Measurements from ENCODE around the gene NELFB.

NELFB gene

DNA sequence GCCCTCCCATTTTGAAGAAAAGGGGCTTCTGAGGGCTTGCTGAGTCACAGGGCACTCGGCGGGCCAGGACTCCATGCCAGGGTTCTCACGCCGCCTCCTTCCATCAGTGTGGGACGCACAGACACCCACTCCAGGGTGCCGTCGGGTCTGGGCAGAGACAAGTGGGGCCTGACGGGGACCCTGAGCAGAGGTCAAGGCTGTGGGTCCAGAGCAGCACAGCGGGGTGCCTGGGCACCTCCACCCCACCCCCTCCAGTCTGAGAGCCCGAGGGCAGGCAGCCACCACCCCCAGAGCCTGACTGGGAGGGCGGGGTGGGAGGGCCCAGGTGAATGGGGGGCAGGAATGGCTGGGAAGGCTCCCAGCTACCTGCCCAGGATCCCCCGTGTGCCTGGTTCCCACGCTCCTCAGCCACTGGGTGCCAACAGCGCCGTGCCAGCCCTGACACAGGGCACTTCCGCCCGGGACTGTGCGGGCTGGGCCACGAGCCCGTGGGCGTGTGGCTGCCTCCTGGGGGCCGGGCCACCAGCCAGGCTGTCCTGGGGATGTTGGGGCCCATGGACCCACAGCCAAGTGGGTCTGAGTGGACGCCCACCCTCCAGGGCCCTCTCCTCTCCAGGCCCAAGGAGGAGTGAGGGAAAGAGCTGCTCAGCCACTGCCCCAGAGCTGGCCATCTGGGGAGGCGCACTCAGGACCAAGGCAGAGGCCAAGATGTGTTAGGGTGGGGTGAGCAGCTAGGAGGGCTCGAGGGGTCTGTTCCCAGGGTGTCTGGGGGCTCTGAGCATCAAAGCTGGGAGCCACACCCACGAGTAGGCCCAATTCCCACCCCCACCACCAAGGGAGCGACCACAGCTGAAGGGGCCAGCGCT is 57.1 kb downstream of the NELFB start:
- in situ Hi-C loops (cut with HindIII; ENCODE audit: low sequenced_read_pairs), result no loop called here

DNA sequence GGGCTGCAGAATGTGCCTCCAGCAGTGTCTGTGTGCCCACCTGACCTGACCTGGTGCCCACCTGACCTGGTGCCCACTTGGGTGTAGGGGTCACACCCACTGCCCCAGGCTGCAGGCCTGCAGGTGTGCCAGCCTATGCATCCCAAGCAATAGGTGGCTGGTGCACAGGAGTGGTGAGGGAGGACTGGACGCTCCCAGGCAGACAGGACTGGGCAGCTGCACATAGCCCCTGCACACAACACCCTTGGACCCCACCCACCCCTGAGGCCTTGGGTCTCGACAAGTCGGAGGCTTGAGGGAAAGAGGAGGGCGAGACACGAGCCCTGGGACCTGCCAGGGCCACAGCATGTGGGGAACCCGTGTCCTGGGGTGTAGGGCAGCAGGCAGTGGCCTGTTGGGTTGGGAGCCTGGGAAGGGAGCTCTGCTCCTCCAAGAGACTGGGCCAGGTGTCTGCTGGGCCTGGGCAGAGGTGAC is 57.8 kb downstream of the NELFB start:
- in situ Hi-C loops (cut with HindIII; ENCODE audit: low sequenced_read_pairs), result no loop called here

DNA sequence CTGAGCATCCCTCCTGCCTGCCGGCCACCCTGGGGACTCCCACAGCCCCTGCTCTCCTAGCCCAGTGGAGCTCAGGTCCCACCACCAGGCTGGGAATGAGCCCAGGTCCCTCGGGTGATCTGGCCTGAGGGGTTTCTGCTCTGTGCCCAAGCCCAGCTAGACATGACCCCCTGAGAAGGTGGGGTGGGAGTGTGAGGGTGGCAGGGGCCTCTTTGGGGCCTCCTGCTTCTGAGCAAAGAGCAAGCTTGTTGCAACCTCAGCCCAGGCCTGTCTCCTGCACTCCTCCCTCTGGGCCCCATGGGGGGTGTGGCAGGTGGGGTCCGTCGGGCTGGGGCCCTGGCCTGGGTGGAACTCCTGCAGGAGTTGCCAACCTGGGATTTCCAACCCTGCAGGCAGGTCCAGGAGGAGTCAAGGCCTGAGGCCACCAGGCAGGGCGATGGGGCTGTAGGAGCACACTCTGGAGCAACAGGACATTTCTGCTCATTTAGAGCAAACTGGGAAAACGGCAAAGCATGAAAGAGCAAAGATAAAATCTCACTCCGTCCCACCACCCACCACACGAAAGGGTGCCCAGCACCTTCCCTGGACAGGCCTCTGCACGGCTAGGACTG is 58.3 kb downstream of the NELFB start:
- in situ Hi-C loops (cut with HindIII; ENCODE audit: low sequenced_read_pairs), result no loop called here

DNA sequence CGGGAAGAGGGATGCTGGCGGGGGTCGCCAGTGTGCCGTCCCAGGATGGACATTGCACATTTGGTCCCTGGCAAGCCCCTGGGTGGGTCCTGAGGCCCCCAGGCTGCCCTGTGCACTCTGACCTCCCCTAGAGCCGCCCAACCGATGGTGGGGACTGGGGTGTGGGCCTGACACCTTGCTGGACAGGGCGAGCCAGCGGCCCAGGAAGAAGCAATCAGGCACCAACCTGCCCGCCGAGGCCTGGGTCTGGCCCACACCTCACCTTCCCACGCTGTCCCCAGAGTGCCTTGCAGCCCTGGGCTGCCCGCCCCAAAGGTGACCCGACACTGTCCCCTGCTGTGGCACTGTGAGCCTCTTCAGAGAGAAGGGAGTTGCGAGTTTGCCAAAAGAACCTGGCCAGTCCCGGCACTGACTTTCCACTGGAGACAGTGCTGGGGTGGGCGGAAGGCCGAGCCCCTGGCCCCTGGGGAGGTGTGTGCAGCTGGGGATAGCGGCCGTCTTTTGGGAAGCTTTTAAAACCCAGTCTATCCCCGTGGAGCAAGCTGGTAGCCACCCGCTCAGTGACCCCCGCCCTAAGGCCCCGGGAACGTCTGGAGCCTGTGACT is 58.9 kb downstream of the NELFB start:
- in situ Hi-C loops (cut with HindIII; ENCODE audit: low sequenced_read_pairs), result no loop called here

- in situ Hi-C loops (cut with HindIII; ENCODE audit: low sequenced_read_pairs), result no loop called here
Observed at GRCh38 chr9:137314561-137315560, 59.7 kb downstream of the NELFB start.

DNA sequence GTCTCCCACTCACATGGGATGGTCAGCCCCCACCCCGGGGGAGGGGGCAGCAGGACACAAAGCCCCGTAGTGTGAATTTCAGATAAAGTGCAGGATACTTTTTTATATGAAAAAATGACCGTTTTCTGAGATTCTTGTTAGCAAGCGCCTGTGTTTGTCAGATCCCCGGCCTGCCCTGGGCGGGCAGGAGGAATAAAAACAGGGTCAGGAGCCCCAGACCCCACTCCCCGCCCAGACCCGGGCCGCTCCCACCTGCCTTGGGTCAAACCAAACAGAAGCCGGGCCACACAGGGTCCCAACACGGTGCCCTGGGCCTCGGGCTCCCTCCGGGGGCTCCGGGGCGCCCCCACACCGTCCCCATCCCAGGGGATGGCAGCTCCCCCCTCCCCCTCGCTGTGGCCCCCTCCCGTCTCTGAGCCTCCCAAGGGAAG is 60.5 kb downstream of the NELFB start:
- in situ Hi-C loops (cut with HindIII; ENCODE audit: low sequenced_read_pairs), result no loop called here

DNA sequence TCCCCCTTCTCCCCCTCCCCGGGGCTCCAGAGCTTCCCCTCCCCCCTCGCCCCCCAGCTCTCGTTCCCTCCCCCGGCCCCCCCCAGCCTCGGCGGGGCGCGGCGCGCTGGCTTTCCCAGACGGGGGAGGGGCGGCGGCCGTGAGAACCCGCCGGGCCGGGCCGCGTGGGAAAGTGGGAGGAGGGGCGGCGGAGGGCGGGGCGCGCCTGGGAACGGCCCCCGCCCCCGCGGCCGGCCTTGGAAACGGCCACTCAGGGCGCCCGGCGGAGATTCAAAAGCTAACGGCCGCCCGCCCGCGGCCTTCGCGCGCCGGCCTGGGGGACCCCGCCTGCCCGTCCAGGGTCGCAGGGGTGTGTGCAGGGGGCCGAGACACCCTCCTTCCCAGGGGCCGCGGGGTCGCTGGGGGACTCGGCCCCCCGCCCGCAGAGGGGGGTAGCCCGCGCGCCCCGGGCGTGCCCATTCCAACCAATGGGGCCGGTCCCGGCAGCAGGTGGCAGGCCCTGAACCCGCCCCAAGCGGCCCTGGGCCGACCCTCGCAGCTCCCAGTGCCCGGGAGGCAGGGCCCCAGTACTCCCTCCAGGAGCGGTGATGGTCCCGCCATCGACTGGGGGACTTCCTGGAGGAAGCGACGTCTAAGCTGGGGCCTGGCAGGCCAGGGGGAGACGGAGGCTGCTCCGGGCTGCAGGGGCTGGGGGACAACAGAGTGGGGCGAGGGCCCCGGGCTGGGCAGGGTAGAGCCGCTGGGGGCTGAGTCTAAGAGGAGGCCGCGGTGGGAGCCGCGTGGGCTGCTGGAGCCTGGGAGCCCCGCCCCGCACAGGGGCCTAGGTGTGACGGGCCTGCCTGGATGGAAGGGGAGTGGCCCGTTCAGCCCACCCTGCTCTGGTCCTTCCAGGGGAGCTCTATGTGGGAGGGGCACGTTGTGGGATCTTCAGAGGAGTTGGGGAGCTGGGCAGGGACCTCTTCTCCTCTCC is 61.2 kb downstream of the NELFB start:
- in situ Hi-C loops (cut with HindIII; ENCODE audit: low sequenced_read_pairs), result no loop called here

- in situ Hi-C loops (cut with HindIII; ENCODE audit: low sequenced_read_pairs), result no loop called here
Observed at GRCh38 chr9:137317021-137317717, 62.0 kb downstream of the NELFB start.

DNA sequence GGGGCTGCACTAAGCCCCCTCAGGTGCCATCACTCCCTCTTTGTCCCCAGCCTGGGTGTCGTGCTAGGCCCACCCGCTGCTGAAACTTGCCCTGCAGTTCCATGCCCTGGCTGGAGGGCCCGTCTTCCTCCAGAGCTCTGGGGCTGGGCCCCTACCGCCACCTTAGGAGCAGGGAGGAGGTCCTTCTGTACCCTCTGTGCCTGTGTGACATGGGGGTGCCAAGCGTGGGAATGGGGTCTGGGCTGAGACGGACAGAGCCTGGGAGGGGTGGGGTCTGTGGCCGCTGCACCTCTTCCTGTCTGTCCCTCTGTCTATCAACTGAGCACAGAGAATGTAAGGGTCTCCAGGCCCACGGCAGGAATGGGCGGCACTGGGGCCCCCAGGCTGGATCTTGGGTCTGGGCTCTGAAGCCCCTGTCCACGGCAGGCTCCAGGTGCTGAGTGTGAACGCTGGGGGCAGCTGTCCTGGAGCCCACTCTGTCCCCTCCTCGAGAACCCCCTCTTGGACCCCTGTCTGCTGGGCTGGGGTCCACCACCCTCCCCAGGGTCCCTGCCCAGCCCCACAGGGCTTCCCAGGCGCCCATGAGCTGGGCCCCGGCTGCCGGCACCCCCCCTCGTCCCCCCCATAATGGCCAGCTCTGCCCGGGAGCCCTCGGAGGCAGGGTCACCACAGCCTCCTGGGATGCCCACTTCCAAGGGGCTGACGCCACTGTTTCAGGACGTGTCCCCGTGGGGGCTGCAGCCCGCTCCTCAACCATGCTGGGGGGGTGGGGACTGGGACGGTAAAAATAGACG is 62.8 kb downstream of the NELFB start:
- in situ Hi-C loops (cut with HindIII; ENCODE audit: low sequenced_read_pairs), result no loop called here

DNA sequence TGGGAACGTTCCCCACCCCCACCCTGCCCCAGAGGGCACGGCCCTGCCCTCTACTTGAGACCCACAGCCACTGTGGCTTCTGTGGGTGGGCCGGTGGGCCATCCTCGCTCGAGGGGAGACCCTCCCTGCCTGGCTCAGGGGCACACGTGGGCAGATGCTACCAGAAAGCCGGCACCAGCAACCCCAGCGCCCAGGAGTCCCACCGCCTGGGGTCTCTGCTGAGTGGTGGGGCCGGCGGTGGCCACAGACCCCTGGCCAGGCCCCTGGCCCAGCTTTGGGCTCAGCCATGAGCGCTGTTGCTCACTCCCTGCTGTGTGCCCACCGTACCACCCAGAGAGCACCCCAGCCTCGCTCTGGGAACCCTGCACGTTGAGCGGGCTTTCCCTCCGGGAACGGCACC is 63.5 kb downstream of the NELFB start:
- in situ Hi-C loops (cut with HindIII; ENCODE audit: low sequenced_read_pairs), result no loop called here

DNA sequence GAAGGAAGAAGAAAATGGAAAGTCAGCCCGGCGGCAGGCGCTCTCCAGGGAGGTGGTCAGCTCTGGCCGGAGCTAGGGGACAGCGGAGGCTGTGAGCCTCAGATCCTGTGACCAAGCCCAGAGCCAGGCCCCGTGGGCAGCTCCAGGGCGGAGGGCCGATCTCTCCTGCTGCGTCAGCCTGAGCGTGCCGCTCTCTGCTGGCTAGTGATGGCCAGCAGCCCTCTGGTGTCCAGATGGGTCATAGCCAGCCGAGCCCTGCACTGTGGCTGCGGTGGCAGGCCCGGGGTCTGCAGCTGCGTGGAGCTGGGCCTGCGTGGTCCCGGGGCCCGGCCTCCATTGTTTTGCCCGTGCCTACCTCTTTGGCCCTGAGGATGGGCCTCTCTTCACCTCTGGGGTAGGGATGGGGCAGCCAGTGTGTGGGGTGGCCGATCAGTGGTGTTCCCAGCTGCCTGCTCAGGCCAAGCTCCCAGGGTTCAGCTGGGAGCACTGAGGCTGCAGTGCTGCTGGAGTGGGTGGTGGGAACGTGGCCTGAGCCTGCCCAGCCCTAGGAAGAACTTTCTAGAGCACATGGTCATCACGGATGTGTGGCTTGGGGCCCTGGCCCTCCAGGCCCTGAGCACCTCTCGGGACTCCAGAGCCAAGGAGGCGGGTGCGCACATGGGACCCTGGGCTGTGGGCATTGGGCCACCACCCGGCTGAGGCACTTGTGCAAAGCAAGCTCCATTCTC is 64.0 kb downstream of the NELFB start:
- in situ Hi-C loops (cut with HindIII; ENCODE audit: low sequenced_read_pairs), result no loop called here

DNA sequence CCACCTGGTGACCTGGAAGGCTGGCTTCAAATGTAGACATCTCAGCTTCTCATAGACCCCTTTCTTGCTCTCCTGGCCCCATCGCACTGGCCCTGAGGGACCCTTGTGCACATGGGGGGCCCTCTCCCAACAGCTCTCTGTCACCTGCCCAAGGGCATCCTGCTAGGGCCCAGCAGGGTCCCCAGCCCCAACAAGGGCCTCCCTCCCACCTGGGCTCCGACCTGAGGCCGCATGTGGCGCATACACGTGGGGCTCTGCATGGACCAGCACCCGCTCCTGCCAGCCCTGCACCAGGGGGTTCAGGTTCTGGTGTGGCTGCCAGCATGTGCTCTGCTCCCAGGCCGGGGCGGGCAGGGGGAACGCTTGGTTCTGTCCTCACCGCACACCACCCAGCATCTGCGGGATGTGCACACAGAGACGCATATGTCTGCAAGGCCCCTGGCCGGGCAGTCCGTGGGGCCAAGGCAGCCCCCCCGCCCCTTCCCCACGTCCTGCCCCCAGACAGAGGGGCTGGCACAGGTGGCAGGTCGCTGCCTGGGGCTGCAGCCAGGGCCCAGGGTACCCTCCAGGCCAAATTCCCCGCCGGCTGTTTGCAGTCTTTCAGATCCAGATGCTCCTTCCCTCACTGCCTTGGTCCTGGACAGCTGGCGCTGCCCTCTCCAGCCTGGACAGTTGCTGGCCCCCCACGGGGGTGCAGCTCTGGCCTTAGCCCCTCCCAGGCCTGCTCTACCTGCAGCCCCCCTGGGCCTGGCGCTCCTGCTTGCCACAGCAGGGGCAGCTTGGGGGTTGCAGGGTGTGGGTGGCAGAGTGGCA is 64.8 kb downstream of the NELFB start:
- in situ Hi-C loops (cut with HindIII; ENCODE audit: low sequenced_read_pairs), result no loop called here

DNA sequence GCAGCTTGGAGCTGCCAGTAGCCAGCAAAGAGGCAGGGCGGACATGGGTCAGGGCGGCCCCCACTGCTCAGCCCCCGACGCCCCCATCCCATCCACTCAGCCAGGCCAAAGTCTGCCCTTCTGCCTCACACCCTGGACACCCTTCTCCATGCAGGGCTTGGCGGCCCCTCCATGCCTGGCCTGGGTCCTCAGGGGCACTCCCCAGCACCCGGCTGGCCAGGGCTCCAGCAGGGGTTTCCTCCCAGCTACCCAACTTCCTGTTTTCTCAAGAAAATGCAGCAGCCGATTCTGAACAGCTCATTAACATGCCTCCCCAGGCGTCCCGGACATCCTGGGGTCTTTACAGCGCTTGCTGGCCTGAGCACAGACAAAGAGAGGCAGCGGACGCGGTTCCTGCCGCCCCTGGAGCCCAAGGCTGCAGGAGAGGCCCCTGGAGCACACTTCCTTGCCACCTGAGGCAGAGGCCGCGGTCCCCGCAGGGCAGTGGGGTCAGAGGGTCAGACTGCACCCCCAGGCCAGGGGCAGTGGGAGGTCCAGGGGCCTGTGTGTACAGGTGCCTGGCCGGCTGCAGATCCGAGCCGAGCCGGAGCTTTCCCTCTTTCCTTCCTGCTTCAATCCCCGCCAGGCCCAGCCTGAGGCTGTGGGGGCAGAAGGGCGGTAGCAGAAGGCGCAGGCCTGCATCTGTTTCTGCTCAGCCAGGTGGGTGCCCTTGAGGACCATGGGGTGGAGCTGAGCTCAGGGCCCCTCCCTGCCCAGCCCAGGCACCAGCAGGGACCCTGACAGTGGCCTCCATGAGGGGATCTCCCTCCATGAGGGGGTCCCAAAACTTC is 65.6 kb downstream of the NELFB start:
- in situ Hi-C loops (cut with HindIII; ENCODE audit: low sequenced_read_pairs), result no loop called here

DNA sequence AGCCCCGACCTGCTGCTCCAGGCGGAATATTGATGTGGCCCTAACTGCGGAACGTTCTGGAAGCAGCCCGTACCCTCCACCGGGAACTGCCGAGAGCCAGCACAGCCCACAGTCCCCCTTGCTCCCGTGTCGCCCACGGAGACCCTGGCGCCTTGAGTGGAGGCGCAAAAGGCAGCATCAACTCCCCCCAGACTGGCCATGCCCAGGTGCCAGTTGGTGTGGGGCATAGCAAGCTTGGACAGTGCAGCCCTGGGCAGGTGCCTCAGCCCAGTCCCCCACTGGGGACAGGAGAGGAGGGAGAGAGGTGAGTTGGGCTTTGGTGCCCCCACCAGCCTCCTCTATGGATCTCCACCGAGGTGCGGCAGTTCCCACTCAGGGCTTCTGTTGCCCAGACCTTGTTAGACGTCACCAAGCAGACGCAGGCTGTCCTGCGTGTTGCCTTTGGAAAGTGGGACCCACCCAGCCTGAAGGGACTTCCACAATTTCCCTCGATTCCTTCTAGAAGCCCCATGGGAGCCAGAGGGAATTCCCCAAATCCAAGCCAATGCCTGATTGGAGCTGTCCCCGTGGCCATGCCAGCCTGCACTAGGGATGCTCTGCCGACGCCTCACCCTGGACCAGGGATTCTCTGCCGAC is 66.7 kb downstream of the NELFB start:
- in situ Hi-C loops (cut with HindIII; ENCODE audit: low sequenced_read_pairs), result no loop called here

All from DLD1 (cell line).